Fibroblast of skin of scalp (primary cell): ENCODE data around the gene SKIC8.
"Not testable (repeated sequence)": the region's sequence is repeated elsewhere in the genome, so short reads cannot be mapped to it uniquely, and the experiment has no call there.

Experiments
- DNase-seq: peaks from one replicate; pipeline ENCODE4 v3.0.0-alpha.2; 2013

The SKIC8 gene

DNA sequence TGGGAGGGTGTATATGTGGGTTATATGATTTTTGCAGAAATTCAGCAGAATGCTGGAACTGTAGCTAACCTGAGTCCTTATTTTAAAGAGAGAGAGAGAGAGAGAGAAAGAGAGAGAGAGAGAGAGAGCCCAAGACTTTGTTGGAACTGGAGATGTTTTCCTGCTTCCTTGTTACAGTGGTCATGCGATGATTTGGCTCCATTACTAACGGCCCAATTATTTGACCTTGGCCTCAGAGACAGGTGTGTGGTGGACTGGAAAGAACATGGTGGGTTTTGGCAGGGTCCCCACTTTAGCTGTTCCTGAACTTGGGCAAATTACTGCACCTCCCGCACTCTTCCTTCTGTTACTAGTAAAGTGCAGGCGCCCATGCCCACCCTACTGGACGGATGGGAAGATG, 50.3 kb downstream of the SKIC8 start:
- no peak for DNase-seq

DNA sequence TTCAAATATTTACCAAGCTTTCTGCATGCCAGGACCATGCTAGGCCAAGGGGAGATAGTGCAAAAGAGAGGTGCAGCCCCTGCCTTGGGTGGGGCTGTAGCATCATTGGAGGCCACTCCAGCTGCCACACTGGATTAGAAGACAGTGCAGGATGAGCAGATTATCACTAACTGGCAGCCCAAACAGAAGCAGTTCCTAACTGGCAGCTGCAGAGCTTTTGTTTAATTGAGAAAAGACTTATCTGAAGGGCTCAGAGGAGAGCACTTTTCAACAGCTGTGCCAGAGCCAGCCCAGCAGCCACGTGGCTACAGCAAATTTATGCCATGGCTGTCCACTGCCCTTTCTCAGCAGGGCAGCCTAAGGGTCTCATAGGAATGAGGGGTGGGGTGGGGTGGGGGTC, 51.5 kb downstream of the SKIC8 start:
- DNase-seq, result no peak

DNA sequence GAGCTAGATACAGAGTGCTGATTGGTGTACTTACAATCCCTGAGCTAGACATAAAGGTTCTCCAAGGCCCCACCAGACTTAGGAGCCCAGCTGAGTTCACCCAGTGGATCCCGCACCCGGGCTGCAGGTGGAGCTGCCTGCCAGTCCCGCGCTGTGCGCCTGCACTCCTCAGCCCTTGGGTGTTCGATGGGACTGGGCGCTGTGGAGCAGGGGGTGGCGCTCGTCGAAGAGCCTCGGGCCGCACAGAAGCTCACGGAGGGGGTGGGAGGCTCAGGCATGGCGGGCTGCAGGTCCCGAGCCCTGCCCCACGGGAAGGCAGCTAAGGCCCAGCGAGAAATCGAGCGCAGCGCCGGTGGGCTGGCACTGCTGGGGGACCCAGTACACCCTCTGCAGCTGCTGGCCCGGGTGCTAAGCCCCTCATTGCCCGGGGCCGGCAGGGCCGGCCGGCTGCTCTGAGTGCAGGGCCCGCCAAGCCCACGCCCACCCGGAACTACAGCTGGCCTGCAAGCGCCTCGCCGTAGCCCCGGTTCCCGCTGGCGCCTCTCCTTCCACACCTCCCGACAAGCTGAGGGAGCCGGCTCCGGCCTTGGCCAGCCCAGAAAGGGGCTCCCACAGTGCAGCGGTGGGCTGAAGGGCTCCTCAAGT, 53.3 kb downstream of the SKIC8 start:
- not testable (repeated sequence) for DNase-seq

DNA sequence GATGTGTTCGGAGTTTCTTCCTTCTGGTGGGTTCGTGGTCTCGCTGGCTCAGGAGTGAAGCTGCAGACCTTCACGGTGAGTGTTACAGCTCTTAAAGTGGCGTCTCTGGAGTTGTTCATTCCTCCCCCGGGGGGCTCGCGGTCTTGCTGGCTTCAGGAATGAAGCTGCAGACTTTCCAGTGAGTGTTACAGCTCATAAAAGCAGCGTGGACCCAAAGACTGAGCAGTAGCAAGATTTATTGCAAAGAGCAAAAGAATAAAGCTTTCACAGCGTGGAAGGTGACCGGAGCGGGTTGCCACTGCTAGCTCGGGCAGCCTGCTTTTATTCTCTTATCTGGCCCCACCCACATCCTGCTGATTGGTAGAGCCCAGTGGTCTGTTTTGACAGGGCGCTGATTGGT, 54.0 kb downstream of the SKIC8 start:
- not testable (repeated sequence) for DNase-seq

DNA sequence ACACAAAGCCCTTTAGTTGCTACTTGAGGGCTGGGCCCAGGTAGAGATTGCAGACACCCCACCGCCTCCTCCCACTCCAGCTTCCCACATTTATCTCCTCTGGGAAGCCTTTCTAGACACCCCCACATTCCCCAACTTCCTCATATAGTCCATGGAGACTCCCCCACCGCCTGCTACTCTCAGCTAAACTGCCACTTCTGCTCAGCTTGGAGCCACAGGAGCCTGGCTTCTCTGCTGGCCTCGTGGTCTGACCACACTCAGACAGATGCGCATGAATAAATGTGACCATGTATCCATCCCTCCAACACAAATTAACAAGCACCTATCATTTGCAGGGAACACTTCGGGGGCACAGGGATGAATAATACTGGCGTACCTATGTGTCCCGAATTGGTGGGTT, 54.5 kb downstream of the SKIC8 start:
- no peak for DNase-seq

DNA sequence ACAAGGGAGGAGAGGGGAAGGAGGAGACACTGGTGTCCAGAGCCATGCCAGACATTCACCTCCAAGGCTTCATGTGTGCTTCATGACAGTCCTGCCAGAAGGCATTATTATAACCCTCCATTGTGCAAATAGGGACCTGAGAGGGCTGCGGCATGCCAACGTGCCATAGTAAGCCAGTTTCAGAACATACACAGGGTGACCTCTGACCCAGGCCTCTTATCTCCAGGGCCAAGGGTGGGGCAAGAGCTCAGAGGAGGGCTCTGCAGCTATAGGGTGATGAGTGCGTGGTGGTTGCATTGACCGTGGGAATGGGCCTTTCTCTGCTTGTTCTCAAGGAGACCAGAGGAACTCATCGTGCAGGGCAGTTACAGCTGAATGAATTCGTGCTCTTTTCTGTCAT, 55.3 kb downstream of the SKIC8 start:
- no peak for DNase-seq

DNA sequence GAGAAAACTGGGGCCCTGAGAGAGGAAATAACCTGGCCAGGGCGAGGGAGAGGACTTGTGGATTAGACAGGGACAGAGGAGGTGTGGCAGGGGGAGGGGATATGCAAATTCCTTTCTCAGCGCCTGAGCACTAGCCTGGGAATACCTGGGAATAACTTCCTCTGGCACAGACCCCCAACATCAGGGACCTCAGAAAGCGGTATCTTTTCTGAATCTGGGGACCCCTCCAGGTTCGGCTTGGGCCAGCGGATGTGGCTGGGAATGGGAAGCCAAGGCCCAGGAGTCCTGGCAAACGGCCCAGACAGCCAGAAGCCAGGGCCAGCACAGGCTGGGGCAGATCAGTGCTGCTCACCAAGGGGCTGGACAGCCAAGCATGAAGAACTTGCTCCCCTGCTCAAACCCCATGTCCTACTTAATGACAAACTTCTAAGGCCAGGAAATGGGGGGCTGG, 55.9 kb downstream of the SKIC8 start:
- peak; percentile 34 for DNase-seq

DNA sequence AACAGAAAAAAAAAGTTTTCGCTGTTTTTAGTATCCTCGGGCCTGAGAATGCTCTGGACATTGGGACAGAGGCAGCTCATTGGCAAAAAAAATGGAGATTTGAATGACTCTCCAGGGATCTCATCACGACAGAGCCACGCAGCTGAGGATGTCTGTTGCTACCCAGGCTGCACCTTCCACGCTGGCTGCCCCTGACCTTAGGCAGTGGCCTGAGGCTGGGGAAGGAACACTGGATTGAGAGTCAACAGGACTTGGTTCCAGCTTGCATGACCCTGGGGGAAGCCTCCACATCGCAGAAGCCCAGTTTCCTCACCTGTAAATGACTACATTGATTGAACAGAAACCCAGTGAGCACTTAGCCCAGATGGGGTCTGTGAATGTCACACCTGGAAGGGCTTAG, 56.4 kb downstream of the SKIC8 start:
- no peak for DNase-seq

DNA sequence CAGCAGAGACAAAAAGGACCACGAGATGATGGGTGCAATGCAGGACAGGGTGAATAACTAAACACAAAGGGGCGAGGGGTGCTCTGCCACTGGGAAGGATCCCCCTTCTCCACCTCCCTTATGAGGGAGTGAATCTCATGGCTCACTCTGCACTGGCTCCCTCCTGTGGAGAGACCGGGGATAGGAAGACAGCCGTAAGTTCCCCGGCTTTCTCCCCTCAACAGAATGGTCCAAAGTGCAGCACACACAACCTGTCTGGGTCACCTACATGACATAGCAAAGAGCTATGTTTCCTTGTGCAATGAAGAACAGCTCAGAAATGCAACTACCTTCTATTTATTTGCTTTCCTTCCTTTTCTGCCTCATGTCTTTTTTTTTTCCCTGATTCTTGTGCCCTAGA, 57.3 kb downstream of the SKIC8 start:
- DNase-seq, result no peak

DNA sequence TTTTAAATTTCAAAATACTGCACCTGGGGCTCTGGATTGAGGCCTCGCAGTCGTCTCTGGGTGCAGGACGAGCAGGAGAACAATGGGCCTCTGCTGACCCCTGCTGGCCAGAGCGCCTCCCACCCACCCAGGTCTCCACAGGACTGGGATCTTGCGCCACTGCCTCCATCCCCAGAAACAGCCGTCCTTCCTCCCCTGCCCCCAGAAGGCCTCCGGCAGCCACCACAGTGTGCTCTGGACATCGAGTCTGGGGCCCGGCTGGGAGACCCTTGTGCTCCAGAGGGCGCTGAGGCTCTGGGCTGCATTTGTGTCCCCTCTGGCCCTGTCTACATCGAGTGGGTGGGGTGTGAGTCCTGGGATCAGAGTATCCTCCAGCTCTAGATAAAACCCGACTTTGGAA, 58.4 kb downstream of the SKIC8 start:
- DNase-seq, result peak; percentile 69

DNA sequence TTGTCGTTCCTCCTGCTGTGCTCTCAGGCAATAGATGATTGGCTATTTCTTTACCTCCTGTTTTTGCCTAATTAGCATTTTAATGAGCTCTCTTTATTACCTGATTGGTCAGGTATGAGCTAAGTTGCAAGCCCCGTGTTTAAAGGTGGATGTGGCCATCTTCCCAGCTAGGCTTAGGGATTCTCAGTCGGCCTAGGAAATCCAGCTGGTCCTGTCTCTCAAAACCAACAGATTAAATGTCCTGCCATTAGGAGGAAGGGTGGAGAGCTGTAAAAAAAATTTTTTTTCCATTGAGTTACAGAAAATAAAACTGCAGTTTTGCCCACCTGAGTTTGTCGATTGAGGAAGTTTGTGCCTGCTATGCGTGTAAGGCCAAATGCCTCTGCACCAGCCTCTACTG, 59.6 kb downstream of the SKIC8 start:
- no peak for DNase-seq

DNA sequence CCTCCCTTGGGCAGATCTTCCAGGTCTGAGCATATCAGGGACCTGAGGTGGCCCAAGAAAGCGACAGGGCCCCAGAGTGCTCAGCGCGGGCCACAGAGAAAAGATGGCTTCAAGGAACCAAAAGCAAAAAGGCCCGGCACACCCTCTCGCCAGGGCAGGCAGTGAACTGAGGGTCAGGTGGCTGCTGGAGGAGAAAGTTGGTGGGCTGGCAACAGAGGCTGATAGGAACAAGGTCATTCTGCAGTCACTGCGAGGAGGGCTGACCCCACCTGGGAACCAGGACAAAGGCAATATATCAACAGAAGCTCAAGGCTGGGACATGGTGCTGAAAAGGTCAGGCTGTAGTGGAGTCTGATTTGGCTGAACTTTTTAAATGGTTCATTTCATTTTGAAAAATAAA, 62.3 kb downstream of the SKIC8 start:
- no peak for DNase-seq

DNA sequence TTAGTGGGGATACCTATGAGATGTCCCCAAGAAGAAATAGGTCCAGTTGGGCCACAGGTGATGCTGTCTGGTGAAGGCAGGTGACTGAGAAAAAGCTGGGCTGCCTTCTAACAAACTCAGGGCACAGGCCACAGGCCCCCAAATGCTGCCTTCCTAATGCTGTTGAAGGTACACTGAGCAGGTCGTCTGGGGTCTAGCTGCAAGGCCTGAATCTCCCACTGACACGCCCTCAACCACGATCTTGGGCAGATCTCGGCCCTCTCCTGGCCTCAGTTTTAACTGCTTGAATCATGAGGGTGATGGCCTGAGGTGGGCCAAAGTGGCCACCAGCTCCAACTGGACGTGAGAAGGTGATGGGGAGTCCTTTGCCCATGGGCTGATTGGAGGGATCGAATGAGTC, 62.9 kb downstream of the SKIC8 start:
- DNase-seq, result no peak

DNA sequence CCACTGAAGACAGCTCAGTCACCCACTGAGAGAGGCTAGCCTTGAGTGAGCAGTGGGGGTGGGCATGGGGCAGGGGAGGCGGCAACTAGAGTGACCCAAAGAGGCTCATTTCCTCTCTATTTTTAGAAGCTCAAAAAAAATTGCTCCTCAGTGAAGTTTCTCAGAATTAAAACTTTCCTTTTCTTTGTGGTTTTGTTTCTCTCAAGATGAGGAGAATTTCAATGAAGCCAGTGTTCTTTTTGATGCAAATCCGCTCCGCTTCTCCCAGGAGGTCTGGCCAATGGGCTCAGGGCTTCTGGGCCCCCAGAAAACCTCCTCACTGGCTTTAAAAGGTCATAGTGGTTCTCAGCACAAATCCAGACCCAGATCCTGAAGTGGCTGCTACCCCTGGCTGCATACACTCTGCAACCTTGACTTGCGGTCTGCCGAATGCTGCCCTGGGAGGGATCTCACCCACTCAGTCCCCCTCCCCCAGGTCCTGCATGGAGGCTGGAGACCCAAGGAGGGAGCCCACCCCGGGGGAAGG, 64.8 kb downstream of the SKIC8 start, which contains the start of gene ACSBG1:
Gene ACSBG1 (minus strand): TSS at position 51 of the 526 bp plus-strand sequence. CDS start 64 bp downstream, outside the sequence.
- DNase-seq, result no peak

DNA sequence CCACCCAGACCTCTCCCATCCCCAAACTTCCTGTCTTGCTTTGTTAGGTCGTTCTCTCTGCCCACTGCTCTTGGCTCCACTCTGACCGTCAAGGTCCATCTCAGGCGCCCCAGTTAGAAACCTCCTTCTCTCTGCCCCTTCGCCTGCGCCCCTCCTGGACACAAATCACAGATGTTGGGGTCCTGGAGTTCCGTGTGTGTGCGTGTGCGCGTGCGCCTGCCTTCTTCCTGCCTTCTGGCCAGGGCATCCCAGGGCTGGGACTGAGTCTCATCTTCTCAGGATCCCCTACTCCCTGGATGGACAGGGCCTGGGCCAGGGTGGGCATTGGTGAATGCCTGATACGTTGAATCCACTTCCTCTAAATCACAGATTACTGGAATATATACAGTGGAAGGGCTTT, 65.9 kb downstream of the SKIC8 start:
- DNase-seq, result no peak
